Measurements from ENCODE around the gene C1orf232. TPM values are rescaled to one million over a fixed set of nuclear protein-coding genes. Genes with fewer than 3 reads are reported as not detected.
A peak's percentile ranks its signal among the peaks of the same experiment; 100 is the strongest.

C1orf232 gene
- total and polyA plus RNA-seq, 9 of the 15 experiments (the other 6 are each of a cell fraction or from before 2014, with no cell fraction given) = not detected

DNA sequence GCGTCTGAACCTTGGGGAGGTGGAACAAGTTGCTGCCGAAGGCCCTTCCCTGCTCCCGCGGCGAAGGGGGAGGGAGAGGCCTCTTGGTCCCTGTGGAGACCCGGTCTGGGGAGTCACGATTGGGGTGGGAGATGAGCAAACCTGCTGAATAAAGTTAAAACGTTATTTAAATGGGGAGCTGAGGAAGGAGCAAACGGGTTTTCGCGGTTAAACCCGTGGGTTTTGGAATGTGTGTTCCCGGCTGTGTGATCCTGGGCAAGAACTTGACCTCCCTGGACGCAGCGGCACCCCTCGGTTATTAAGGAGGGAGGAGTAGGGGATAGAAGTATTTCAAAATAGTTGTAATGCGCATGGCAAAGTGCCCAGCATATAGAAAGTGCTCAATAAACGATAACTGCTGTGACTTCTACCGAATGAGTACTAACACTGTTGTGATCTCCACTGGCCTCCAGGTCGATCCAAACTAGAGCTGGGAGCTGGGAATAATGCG, 6.5 kb downstream of the C1orf232 start (continued):
- TF ChIP-seq HDAC2 (IDR thresholded peaks at IDR 0.05) (peak; percentile 64; the same call in 1 of the 2 replicates), SRSF3 (IDR thresholded peaks at IDR 0.05; ENCODE audit: insufficient read depth, low read length) (no peak), TAL1 (IDR thresholded peaks at IDR 0.05) (no peak), HOXB6 (CRISPR knock-in tag; IDR thresholded peaks at IDR 0.05; ENCODE audit: borderline replicate concordance) (peak; percentile 18; the same call in 1 of the 2 replicates), ZNF316 (IDR thresholded peaks at IDR 0.05) (no peak), FIP1L1 (IDR thresholded peaks at IDR 0.05; ENCODE audit: low read depth, low read length, poor library complexity, severe bottlenecking) (no peak)
- TF ChIP-seq, protein P1, sequence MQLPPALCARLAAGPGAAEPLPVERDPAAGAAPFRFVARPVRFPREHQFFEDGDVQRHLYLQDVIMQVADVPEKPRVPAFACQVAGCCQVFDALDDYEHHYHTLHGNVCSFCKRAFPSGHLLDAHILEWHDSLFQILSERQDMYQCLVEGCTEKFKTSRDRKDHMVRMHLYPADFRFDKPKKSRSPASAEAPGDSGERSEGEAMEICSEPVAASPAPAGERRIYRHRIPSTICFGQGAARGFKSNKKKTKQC (CRISPR knock-in tag; IDR thresholded peaks at IDR 0.05) = no peak; the same call in 1 of the 2 replicates
- TF ChIP-seq, protein P2, sequence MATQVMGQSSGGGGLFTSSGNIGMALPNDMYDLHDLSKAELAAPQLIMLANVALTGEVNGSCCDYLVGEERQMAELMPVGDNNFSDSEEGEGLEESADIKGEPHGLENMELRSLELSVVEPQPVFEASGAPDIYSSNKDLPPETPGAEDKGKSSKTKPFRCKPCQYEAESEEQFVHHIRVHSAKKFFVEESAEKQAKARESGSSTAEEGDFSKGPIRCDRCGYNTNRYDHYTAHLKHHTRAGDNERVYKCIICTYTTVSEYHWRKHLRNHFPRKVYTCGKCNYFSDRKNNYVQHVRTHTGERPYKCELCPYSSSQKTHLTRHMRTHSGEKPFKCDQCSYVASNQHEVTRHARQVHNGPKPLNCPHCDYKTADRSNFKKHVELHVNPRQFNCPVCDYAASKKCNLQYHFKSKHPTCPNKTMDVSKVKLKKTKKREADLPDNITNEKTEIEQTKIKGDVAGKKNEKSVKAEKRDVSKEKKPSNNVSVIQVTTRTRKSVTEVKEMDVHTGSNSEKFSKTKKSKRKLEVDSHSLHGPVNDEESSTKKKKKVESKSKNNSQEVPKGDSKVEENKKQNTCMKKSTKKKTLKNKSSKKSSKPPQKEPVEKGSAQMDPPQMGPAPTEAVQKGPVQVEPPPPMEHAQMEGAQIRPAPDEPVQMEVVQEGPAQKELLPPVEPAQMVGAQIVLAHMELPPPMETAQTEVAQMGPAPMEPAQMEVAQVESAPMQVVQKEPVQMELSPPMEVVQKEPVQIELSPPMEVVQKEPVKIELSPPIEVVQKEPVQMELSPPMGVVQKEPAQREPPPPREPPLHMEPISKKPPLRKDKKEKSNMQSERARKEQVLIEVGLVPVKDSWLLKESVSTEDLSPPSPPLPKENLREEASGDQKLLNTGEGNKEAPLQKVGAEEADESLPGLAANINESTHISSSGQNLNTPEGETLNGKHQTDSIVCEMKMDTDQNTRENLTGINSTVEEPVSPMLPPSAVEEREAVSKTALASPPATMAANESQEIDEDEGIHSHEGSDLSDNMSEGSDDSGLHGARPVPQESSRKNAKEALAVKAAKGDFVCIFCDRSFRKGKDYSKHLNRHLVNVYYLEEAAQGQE (IDR thresholded peaks at IDR 0.05; ENCODE audit: borderline replicate concordance) = no peak
- TF ChIP-seq, protein P2 (CRISPR knock-in tag; IDR thresholded peaks at IDR 0.05; ENCODE audit: low read depth) = no peak
- TF ChIP-seq, protein P3, sequence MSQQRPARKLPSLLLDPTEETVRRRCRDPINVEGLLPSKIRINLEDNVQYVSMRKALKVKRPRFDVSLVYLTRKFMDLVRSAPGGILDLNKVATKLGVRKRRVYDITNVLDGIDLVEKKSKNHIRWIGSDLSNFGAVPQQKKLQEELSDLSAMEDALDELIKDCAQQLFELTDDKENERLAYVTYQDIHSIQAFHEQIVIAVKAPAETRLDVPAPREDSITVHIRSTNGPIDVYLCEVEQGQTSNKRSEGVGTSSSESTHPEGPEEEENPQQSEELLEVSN (IDR thresholded peaks at IDR 0.05; ENCODE audit: borderline replicate concordance in 1 of 2, extremely low read depth in 1 of 2, insufficient read depth in 1 of 2, insufficient read length in 1 of 2, low read depth in 1 of 2, low read length in 1 of 2, poor library complexity in 1 of 2, severe bottlenecking in 1 of 2) = no peak
- TF ChIP-seq, protein P4, sequence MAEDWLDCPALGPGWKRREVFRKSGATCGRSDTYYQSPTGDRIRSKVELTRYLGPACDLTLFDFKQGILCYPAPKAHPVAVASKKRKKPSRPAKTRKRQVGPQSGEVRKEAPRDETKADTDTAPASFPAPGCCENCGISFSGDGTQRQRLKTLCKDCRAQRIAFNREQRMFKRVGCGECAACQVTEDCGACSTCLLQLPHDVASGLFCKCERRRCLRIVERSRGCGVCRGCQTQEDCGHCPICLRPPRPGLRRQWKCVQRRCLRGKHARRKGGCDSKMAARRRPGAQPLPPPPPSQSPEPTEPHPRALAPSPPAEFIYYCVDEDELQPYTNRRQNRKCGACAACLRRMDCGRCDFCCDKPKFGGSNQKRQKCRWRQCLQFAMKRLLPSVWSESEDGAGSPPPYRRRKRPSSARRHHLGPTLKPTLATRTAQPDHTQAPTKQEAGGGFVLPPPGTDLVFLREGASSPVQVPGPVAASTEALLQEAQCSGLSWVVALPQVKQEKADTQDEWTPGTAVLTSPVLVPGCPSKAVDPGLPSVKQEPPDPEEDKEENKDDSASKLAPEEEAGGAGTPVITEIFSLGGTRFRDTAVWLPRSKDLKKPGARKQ (CRISPR knock-in tag; IDR thresholded peaks at IDR 0.05) = peak; percentile 7; the same call in 1 of the 2 replicates
- TF ChIP-seq, protein P5, sequence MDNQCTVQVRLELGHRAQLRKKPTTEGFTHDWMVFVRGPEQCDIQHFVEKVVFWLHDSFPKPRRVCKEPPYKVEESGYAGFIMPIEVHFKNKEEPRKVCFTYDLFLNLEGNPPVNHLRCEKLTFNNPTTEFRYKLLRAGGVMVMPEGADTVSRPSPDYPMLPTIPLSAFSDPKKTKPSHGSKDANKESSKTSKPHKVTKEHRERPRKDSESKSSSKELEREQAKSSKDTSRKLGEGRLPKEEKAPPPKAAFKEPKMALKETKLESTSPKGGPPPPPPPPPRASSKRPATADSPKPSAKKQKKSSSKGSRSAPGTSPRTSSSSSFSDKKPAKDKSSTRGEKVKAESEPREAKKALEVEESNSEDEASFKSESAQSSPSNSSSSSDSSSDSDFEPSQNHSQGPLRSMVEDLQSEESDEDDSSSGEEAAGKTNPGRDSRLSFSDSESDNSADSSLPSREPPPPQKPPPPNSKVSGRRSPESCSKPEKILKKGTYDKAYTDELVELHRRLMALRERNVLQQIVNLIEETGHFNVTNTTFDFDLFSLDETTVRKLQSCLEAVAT (IDR thresholded peaks at IDR 0.05) = peak in 1 of 2 experiments; percentile 76; a peak in 1 of 4 replicates
- TF ChIP-seq, protein P6, sequence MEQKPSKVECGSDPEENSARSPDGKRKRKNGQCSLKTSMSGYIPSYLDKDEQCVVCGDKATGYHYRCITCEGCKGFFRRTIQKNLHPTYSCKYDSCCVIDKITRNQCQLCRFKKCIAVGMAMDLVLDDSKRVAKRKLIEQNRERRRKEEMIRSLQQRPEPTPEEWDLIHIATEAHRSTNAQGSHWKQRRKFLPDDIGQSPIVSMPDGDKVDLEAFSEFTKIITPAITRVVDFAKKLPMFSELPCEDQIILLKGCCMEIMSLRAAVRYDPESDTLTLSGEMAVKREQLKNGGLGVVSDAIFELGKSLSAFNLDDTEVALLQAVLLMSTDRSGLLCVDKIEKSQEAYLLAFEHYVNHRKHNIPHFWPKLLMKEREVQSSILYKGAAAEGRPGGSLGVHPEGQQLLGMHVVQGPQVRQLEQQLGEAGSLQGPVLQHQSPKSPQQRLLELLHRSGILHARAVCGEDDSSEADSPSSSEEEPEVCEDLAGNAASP (IDR thresholded peaks at IDR 0.05) = no peak
